Testis (tissue), 3 donors: Measurements from ENCODE around the gene HMG20B. TPM values are rescaled to one million over a fixed set of nuclear protein-coding genes. Genes with fewer than 3 reads are reported as not detected.
"Not testable (repeated sequence)": the region's sequence is repeated elsewhere in the genome, so short reads cannot be mapped to it uniquely, and the experiment has no call there.

Experiments
- DNase-seq: peaks from one replicate; pipeline ENCODE4 v3.0.0-alpha.2; 2019
- H3K27ac ChIP-seq, 2 donors: fragments of 200-600 bp; sonication (generic); one replicate each; pipeline ENCODE4 v1.5.1; 2019
- H3K27me3 ChIP-seq: fragments of 200-600 bp; sonication (generic); one replicate; pipeline ENCODE4 v1.5.1; 2019
- H3K36me3 ChIP-seq: fragments of 200-600 bp; sonication (generic); one replicate; pipeline ENCODE4 v1.5.1; 2017; ENCODE audit warnings: low read depth; ENCODE audit errors: missing control alignments
- H3K4me1 ChIP-seq: fragments of 200-600 bp; sonication (generic); one replicate; pipeline ENCODE4 v1.5.1; 2019
- H3K4me3 ChIP-seq, 2 donors: fragments of 200-600 bp; sonication (generic); one replicate each; pipeline ENCODE4 v1.5.1; 2017 to 2019
- H3K9me3 ChIP-seq: fragments of 200-600 bp; sonication (generic); one replicate; pipeline ENCODE4 v1.5.1; 2017
- POLR2A ChIP-seq: fragments of 450-650 bp; IDR thresholded peaks from one replicate; pipeline ENCODE4 v1.6.1; 2017; ENCODE audit warnings: antibody characterized with exemption, mild to moderate bottlenecking, moderate library complexity
- whole genome bisulfite sequencing, 2 donors: methylation state at CpG; one replicate each; pipeline ENCODE4 v1.1.5; 2018; 5-methylcytosine and 5-hydroxymethylcytosine counted together
- intact Hi-C: fragments of 100-400 bp; cut with DNase I; formaldehyde crosslinking; loops from one replicate; pipeline ENCODE4 v1.15.1; 2023; ENCODE audit warnings: low total_unique reads
- polyA plus RNA-seq: library from polyadenylated mRNA; stranded (reverse); fragments of 350-450 nt; fragmentation: Illumina TruSeq; extraction: RNeasy Lipid Tissue Mini Kit (QIAGEN cat#74804); gene quantifications from one replicate; pipeline ENCODE4 v1.2.3, GENCODE V29; 2014; ENCODE audit warnings: low read depth, low replicate concordance; ENCODE audit not compliant: insufficient read depth
- total RNA-seq, 2 donors: library from RNA; depleted of rRNA; stranded (reverse); fragments of >200 nt; gene quantifications; one replicate each; pipeline ENCODE4 v1.2.3, GENCODE V29; 2016
- TF ChIP-seq, protein P1 (sequence below), 3 experiments: fragments of 450-650 bp in 2 of 3; fragments of 200-600 bp in 1 of 3; sonication (generic) in 1 of 3; IDR thresholded peaks; one replicate each; pipeline ENCODE4 v1.5.1; 2016 to 2019; ENCODE audit warnings: antibody characterized with exemption in 3 of 3, mild to moderate bottlenecking in 2 of 3, moderate library complexity in 1 of 3

Gene HMG20B
- total and polyA plus RNA-seq, 3 donors from 2014 or later, result 66.2 to 129 (median 108) TPM

DNA sequence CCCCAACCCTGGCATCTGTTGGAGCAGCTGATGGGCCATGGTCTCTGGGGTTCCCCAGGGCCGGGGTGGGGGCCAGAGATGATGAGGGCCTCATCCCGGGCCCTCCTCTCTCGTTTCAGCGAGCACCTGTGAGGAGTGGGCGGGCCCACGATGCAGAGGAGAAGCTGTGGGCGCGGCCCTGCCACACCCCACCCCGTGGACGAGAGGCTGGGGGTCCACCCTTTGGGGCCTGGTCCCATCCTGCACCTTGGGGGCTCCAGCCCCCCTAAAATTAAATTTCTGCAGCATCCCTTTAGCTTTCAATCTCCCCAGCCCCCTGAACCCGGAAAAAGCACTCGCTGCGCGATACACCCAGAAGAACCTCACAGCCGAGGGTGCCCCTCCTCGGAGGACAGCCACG is 5.6 kb downstream of the HMG20B start:
- no peak for DNase-seq
- WGBS, 2 donors, result 55 to 70% methylated on average over 11 to 17 of the region's 17 CpGs
- Histone ChIP-seq H3K4me3 (peak overlapping the region in 1 of 2 donors; percentile 38), H3K27me3 (no peaks in the 10 kb centered on the region), H3K4me1 (peaks cover 4% of the 10 kb centered on the region), H3K9me3 (no peaks in the 10 kb centered on the region), H3K27ac (no peak overlapping the region), H3K36me3 (no peaks in the 10 kb centered on the region)
- TF ChIP-seq, protein P1, sequence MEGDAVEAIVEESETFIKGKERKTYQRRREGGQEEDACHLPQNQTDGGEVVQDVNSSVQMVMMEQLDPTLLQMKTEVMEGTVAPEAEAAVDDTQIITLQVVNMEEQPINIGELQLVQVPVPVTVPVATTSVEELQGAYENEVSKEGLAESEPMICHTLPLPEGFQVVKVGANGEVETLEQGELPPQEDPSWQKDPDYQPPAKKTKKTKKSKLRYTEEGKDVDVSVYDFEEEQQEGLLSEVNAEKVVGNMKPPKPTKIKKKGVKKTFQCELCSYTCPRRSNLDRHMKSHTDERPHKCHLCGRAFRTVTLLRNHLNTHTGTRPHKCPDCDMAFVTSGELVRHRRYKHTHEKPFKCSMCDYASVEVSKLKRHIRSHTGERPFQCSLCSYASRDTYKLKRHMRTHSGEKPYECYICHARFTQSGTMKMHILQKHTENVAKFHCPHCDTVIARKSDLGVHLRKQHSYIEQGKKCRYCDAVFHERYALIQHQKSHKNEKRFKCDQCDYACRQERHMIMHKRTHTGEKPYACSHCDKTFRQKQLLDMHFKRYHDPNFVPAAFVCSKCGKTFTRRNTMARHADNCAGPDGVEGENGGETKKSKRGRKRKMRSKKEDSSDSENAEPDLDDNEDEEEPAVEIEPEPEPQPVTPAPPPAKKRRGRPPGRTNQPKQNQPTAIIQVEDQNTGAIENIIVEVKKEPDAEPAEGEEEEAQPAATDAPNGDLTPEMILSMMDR (IDR thresholded peaks at IDR 0.05), result no peak
- no peak for TF ChIP-seq POLR2A
- intact Hi-C loops, result no loop called here

DNA sequence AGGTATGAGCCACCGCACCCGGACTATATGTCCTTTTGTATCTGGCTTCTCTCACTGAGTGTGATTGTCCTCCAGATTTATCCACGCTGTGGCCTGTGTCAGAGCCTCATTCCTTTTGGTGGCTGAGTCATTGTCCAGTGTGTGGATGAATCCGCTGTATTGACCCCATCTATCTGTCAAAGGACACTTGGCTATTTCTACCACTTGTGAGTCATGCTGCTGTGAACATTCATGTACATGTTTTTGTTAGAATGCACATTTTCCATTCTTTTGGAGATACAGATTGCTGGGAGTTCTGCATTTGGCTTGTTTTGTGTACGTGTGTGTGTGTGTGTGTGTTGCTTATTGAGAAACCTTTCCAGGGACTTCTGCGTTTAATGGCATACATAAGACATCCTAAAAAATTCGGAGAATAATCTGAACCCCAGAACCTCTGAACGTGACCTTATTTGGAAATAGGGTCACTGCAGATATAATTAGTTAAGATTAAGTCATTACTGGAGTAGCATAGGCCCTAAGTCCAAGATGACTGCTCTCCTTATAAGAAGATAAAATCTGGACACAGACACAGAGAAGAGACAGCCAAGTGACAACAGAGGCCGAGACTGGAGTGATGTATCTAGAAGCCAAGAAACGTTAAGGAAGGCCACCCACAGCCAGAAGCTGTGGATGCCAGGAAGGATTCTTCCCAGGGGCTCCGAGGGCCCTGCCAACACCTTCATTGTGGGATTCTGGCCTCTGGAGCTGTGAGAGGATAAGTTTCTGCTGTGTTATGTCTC is 7.6 kb downstream of the HMG20B start:
- Histone ChIP-seq H3K4me3 (no peak overlapping the region), H3K9me3 (no peaks in the 10 kb centered on the region), H3K36me3 (no peaks in the 10 kb centered on the region), H3K27ac (no peak overlapping the region), H3K4me1 (no peaks in the 10 kb centered on the region), H3K27me3 (no peaks in the 10 kb centered on the region)
- intact Hi-C loops, result no loop called here
- DNase-seq, result no peak
- no peak for TF ChIP-seq POLR2A
- TF ChIP-seq, protein P1 (IDR thresholded peaks at IDR 0.05), result no peak
- 58 to 61% methylated on average over 11 of the region's 11 CpGs for WGBS, 2 donors

DNA sequence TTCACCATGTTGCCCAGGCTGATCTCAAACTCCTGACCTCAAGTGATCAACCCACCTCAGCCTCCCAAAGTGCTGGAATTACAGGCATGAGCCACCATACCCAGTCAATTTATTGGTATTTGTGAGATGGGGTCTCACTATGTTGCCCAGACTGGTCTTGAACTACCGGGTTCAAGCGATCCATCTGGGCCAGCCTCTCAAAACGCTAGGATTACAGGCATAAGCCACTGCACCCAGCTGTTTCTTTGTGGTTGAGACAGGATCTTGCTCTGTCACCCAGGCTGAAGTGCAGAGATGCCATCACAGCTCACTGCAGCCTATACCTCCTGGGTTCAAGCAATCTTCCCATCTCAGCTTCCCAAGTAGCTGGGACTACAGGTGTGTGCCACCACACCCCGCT is 9.0 kb downstream of the HMG20B start:
- DNase-seq, H3K27me3 ChIP-seq, H3K36me3 ChIP-seq, H3K9me3 ChIP-seq, intact Hi-C loops, H3K27ac ChIP-seq, H3K4me3 ChIP-seq, H3K4me1 ChIP-seq: not testable (repeated sequence)
- WGBS, 2 donors, result 91 to 97% methylated on average over 4 of the region's 4 CpGs

GRCh38 chr19:3584036-3584802 is 11.5 kb downstream of the HMG20B start:
- H3K27ac ChIP-seq, H3K9me3 ChIP-seq, H3K27me3 ChIP-seq, intact Hi-C loops, H3K4me1 ChIP-seq, H3K4me3 ChIP-seq, DNase-seq, H3K36me3 ChIP-seq: not testable (repeated sequence)
- 85 to 86% methylated on average over 15 of the region's 15 CpGs for WGBS, 2 donors

- WGBS, 2 donors, result 3% methylated on average over 79 of the region's 84 CpGs; no CpG with 5 or more reads in 1 of the 2 donors
- Histone ChIP-seq H3K27me3 (no peaks in the 10 kb centered on the region), H3K4me1 (no peaks in the 10 kb centered on the region), H3K36me3 (no peaks in the 10 kb centered on the region), H3K9me3 (no peaks in the 10 kb centered on the region), H3K27ac (no peak within 1 kb of the TSS), H3K4me3 (no peak within 1 kb of the TSS)
- intact Hi-C loops, result no loop called here
- no peak for DNase-seq
- TF ChIP-seq POLR2A, result no peak
- TF ChIP-seq, protein P1 (IDR thresholded peaks at IDR 0.05), result no peak
Observed at GRCh38 chr19:3585301-3586126, 12.8 kb downstream of the HMG20B start, which contains the start of gene GIPC3. TSS of gene GIPC3 (plus strand) at chr19:3585478. CDS start at chr19:3585598, 120 bp downstream.
